Activated CD4-positive, alpha-beta T cell treated with anti-CD3 and anti-CD28 coated beads, Interleukin-2, Interleukin-6, amounts not matched to agents 100 ng/mL and 50 ng/mL, durations not matched to agents 16 hours and 8 hours (primary cell): ENCODE data around the gene DHH.

Experiments used
- DNase-seq: peaks from one replicate; pipeline ENCODE4 v3.0.0-alpha.2; 2020

The DHH gene

GRCh38 chr12:49108958-49109404 is 14.4 kb upstream of the DHH start:
- no peak for DNase-seq

DNA sequence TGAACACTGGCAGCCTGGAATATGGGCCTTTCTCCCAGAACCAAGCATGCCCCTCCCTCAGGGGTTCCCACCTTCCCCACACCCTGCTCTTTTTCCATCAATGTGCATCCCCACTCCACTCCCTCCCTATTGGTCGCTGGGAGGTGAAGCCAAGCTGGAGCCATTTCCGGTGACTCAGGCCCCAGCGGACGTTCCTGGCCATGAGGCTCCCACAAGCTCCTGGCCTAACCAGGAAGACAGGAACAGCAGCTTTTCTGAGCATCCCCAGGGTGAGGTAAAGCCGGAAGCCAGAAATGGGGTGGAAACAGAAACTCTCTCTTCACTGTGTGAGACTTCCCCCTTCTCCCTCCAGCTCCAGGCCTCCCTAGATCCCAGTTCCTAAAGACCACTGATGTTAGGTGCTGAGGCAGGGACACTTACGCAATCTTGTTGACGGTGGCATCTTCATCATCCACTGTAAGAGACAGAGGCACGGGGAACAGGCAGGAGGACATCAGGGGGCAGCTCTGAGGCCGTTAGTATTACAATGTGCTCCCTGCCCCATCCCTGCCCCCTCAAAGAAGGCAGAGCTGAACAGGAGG is 11.0 kb upstream of the DHH start:
- DNase-seq: no peak

- DNase-seq: no peak
Measured at GRCh38 chr12:49104822-49105221, 10.2 kb upstream of the DHH start.

DNA sequence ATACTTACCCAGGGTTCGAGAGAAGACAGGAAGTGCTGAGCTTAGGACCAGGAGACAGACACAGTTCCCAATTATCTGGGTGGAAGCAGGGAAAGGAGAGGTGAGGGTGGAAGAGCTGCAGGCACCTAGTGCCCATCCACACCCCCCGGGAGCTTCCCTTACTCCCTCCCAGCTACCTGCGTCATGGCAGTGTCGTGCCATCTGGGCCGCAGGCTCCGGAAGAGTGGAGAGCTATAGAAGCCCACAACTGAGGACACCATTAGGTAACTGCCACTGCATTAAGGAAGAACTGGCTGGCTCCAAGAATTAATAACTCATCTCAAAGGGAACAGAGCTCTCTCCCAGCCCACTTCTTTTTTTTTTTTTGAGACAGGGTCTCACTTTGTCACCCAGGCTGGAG is 5.8 kb upstream of the DHH start:
- no peak for DNase-seq

- DNase-seq: no peak
Measured at GRCh38 chr12:49098703-49099102, 4.1 kb upstream of the DHH start.

DNA sequence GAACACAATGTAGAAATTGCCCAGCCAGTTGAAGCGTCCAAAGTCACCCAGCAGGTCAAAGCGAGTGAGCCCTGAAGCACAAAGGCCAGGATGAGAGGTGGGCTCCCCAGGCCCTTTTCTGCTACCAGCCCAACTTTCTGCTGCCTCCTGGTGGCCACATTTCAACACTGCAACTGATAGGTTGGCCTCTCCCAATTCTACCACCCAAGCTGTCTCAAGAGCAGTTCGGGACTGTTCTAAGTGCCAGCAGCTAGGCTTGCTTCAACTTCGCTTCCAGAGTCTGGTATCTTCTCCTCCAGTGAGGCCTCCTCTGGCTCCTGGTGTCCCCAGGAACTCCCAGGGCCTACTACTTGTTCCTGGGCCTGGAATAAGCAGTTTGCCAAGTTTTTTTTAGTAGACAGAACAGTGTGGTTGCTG is 3.4 kb upstream of the DHH start:
- DNase-seq: peak; percentile 74

GRCh38 chr12:49097381-49097780 is 2.8 kb upstream of the DHH start:
- DNase-seq: no peak

GRCh38 chr12:49094975-49095365 is 369 bp upstream of the DHH start:
- DNase-seq: no peak

DNA sequence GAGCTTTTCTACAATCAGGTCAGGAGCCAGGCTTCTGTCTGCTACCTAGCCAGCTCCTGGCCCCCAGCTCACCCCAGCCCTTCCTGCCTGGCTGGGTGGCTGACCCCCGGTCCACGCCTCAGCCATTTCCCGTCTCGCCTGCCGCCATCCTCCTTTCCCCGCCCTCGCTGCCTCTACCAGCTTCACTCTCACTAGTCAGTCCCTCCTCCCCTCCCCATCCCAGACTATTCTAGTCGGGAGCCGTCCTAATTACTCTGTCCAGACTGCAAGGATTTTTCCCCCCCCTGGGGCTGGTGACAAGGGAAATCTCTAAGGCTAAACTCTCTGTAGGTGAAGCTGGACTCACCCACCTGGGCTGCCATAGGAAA is 825 bp downstream of the DHH start:
- DNase-seq: no peak

DNA sequence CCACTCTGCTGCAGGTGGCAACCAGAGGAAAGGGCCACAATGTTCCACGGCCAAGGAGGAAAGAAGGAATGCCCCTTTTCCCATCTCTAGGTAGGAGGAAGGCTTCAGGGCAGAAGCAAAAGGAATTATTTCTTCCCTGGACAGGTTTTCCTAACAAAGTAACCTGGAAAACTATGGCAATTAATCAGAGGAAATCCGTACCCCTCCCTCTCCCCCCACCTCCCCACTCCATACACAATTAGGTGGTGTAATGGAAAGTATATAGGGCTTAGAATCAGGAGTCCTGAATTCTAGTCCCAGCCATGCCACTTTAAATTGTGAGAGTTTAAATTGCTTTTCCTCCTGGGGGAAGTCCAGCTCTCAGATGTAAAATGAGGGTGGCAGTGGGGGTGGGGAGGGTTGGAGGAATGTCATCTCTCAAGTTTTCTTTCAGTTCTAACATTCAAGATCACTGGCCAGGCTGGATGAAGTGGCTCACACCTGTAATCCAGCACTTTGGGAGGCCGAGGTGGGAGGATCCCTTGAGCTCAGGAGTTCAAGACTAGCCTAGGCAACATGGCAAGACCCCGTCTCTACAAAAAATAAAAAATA is 1.7 kb downstream of the DHH start:
- DNase-seq: no peak

DNA sequence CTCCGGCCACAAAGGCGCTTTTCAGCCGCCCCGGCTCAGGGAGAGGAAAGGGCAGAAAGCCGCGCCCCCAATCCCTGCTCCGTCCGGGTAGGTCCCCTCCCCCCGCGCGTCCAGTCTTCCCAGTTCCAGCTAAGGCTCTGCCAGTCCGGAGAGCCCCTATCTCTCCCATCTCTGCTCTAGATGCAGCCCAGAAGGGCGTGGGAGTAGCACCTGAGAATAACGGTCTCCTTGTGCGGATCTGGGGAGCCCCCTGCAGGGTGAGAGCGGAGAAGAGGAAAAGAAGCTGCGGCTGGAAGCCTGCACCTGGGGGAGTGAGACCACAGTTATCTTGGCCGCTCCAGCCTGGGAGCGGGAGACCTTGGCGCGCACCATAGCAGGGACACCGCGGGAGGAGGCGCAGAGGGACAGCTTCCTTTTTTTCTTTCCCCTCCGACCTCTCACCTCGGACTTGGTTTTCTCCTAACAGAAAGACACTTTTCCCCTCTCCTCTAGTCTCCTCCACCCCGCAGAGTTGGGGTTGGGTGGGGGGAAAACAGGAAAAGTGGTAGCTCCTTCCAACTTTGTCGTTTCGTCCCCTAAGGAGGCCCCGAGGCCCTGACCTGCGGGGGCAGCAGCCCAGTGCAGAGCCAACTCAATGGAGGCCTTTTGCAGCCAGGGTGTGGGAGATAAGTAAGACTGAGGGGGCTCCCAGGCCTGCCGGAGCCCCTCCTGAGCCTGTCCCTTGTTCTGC is 2.4 kb downstream of the DHH start:
- DNase-seq: peak; percentile 71

- no peak for DNase-seq
Measured at GRCh38 chr12:49091836-49092085, 2.8 kb downstream of the DHH start.

- DNase-seq: no peak
Measured at GRCh38 chr12:49091056-49091835, 3.4 kb downstream of the DHH start.

DNA sequence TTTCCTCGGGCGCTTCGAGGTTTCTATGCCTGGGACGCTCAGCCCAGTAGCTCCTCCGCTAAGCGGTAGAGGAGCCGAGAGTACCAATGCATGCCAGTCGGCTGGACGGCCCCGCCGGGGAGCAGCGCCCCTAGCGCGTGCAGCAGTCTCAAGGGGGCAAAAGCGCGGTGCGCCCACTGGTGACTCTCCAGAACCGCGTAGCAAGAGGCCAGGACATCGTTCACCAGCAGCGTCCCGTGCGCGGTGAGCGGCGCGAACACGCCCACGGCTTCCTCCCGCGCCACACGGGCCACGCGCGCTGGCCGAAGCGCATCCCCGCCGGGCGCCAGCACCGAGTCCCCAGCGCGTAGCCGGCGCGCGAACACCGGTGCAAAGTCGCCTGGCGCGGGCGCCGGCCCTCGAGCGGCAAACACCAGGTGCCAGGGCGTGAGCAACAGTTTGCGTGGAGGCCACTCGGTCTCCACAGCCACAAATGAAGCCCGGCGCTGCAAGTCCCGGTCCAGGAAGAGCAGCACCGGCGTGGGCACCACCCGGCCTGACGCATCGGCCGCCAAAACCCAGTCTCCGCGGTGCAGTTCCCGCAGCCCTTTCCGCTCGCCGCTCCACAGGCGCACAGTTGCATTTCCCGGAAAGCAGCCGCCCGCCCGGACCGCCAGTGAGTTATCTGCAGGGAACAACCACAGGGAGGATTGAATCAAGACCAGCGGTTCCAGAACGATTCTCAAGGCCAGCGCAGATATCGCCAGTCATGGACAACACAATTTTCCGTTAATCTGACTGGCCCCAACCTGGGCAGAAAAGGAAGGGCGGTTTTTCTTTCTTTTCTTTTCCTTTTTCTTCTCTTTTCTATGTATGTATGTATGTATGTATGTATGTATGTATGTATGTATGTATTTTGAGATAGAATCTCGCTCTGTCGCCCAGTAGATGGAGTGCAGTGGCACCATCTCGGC is 4.5 kb downstream of the DHH start:
- peak; percentile 61 for DNase-seq

GRCh38 chr12:49088932-49089330 is 5.7 kb downstream of the DHH start:
- no peak for DNase-seq

DNA sequence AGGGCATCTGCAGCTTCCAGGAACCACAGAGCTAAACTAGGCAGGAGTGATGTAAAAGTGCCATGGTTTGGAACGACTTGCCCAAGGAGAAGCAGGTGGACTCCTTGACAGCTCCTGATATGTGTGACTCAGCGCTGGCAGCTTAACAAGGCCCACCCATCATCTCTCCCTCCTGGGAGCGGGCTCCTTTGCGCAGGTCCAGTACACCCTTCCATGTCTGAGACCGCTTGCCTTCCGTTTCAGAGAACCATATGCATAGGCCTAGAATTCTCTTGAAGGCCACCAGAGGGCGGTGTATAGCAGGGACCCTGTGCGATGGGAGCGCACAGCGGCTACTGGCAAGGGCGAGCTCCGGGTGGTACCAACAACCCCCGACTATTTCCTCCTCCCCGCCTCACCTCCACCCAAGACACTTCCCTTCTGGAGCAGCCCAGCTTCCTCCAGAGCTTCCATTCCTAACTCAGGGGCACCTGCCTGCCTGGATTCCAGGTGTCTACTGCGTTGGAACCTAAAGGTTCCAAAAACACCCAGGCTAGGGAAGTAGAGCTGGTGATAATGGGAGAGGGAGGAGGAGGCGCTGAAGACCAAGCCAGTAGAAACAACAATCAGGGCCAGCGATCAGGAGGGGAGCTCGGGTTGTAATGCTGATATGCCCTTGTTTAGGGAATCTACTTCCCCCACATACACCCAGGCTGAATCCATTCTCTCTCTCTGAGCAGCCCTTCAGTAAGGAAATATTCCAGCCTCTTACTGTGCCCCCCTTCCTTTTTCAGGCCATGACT is 6.3 kb downstream of the DHH start:
- DNase-seq: peak; percentile 87

DNA sequence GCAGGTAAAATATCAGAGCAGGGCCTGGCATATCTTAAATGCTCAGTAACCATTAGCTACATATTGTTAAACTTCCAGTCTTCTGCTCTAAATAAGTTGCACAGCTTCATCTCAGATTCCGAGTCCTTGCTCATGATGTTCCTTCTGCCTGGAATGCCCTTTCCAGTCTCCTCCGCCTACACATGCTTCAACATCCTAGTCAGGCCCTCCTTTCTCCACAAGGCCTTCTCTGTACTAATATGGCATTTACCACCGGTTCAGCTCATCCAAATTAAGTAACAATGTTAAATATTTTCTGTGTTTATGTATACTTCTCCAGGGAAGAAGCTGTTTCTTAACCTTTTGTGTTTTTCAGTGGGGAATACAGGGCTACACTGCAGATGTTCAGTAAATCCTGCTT is 8.5 kb downstream of the DHH start:
- no peak for DNase-seq

DNA sequence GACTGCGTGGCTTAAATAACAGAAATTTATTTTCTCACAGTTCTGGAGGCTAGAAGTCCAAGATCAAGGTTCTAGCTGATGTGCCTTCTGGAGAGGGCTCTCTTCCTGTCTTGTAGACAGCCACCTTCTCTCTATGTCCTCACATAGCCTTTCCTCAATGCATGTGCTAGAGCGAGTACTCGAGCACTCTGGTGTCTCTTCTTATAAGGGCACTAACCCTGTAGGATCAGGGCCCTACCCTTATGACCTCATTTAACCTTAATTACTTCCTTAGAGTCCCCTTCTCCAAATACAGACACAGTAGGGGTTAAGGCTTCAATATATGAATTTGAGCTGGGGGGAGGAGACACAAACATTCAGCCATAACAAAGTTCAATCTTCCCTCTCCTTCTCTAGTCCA is 10.2 kb downstream of the DHH start:
- no peak for DNase-seq

DNA sequence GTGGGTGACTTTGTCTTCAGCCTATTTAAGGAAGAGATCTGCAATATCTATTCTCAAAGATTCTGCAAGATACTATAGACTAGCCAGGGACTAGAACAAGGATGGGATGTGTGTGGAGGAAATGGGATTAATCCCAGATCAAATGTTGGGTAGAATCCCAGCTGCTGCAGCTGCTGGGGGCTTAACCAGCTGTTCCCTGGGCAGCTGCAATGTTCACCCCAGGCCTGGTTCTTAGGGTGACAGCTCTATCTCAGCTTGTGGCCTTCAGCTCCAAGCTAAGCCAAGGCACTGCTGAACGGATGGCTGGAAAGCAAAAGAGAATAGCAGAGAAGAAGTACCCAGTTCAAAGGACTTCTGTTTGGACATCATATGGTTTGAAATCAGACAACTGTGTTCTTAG is 14.8 kb downstream of the DHH start:
- no peak for DNase-seq

GRCh38 chr12:49070971-49071370 is 23.6 kb downstream of the DHH start:
- no peak for DNase-seq

- DNase-seq: peak; percentile 100
Measured at GRCh38 chr12:49069507-49070346, 24.9 kb downstream of the DHH start, which contains the start of gene RHEBL1. TSS of gene RHEBL1 (minus strand) at chr12:49069979. CDS start at chr12:49069785, 194 bp downstream.
